ENCODE data around the gene SREK1IP1.

SREK1IP1 gene

GRCh38 chr5:64794053-64794770 lies 25.7 kb upstream of the SREK1IP1 start:
- no peaks in the 10 kb centered on the region for H3K79me2 ChIP-seq (ENCODE audit: low read length)
- H3K4me2 ChIP-seq (ENCODE audit: low read length): no peak overlapping the region
- H3K9ac ChIP-seq (ENCODE audit: low read length): no peak overlapping the region
- no peak for TF ChIP-seq EZH2phosphoT487 (IDR thresholded peaks at IDR 0.05; ENCODE audit: low read depth)
- TF ChIP-seq, protein P1, sequence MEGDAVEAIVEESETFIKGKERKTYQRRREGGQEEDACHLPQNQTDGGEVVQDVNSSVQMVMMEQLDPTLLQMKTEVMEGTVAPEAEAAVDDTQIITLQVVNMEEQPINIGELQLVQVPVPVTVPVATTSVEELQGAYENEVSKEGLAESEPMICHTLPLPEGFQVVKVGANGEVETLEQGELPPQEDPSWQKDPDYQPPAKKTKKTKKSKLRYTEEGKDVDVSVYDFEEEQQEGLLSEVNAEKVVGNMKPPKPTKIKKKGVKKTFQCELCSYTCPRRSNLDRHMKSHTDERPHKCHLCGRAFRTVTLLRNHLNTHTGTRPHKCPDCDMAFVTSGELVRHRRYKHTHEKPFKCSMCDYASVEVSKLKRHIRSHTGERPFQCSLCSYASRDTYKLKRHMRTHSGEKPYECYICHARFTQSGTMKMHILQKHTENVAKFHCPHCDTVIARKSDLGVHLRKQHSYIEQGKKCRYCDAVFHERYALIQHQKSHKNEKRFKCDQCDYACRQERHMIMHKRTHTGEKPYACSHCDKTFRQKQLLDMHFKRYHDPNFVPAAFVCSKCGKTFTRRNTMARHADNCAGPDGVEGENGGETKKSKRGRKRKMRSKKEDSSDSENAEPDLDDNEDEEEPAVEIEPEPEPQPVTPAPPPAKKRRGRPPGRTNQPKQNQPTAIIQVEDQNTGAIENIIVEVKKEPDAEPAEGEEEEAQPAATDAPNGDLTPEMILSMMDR (IDR thresholded peaks at IDR 0.05; ENCODE audit: low read depth, low read length): no peak
- H4K20me1 ChIP-seq (ENCODE audit: insufficient read depth, low read length): no peaks in the 10 kb centered on the region
- H3K4me1 ChIP-seq (ENCODE audit: low read length): no peaks in the 10 kb centered on the region
- no peaks in the 10 kb centered on the region for H3K27me3 ChIP-seq (ENCODE audit: low read depth, low read length)
- no peaks in the 10 kb centered on the region for H3K36me3 ChIP-seq (replicated peaks; ENCODE audit: low read depth, low read length)
- no peak overlapping the region for H2AFZ ChIP-seq (ENCODE audit: low read depth, low read length)
- no peak overlapping the region for H3K27ac ChIP-seq (ENCODE audit: low read length)
- no peaks in the 10 kb centered on the region for H3K9me3 ChIP-seq (ENCODE audit: insufficient read depth, low read length)
- no peak overlapping the region for H3K4me3 ChIP-seq (ENCODE audit: low read length)

DNA sequence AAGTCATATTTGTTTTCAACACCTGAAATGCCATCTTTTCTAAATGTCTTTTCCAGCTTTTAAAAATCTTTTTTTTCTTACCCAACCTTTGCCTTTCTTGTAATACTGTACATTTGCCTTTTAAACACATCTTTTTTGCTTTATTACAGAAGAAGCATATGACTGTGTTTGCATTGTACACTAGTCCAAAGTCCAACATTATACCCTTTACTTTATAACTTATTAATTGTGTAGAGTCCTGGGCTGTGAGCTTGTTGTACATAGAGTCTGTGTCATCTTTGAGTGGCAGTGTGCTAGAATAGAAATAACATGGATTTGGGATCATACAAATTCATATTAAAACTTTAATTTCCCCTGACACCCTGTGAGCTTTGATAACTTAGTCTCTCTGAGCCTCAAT lies 24.0 kb upstream of the SREK1IP1 start:
- Histone ChIP-seq H3K4me2 (ENCODE audit: low read length) (no peak overlapping the region), H2AFZ (ENCODE audit: low read depth, low read length) (no peak overlapping the region), H3K4me3 (ENCODE audit: low read length) (no peak overlapping the region), H3K9ac (ENCODE audit: low read length) (no peak overlapping the region), H3K36me3 (replicated peaks; ENCODE audit: low read depth, low read length) (no peaks in the 10 kb centered on the region), H3K79me2 (ENCODE audit: low read length) (no peaks in the 10 kb centered on the region), H3K27me3 (ENCODE audit: low read depth, low read length) (no peaks in the 10 kb centered on the region), H3K9me3 (ENCODE audit: insufficient read depth, low read length) (no peaks in the 10 kb centered on the region), H3K4me1 (ENCODE audit: low read length) (no peaks in the 10 kb centered on the region), H3K27ac (ENCODE audit: low read length) (no peak overlapping the region), H4K20me1 (ENCODE audit: insufficient read depth, low read length) (no peaks in the 10 kb centered on the region)
- no peak for TF ChIP-seq EZH2phosphoT487 (IDR thresholded peaks at IDR 0.05; ENCODE audit: low read depth)
- TF ChIP-seq, protein P1 (IDR thresholded peaks at IDR 0.05; ENCODE audit: low read depth, low read length): no peak

DNA sequence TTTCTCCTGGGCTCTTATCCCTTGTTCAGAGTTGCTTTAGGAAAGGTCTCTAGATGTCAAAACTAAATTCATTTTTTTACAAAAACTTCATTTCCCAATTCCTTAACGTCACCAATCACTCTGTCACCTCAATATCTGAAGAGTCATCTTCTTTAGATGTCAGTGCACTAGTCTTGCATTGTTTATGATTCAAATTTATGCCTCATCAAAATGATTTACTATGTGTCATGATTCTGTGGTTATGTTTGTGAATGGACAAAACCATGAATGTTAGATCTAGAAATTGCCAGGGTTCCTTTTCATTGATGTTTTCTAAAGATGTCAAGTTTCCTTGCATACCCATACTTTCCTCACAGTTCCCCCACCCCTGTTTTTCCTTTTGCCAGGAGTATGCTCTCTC lies 21.7 kb upstream of the SREK1IP1 start:
- H3K4me1 ChIP-seq (ENCODE audit: low read length): no peaks in the 10 kb centered on the region
- H3K79me2 ChIP-seq (ENCODE audit: low read length): no peaks in the 10 kb centered on the region
- no peak for TF ChIP-seq EZH2phosphoT487 (IDR thresholded peaks at IDR 0.05; ENCODE audit: low read depth)
- TF ChIP-seq, protein P1 (IDR thresholded peaks at IDR 0.05; ENCODE audit: low read depth, low read length): no peak
- no peaks in the 10 kb centered on the region for H3K36me3 ChIP-seq (replicated peaks; ENCODE audit: low read depth, low read length)
- H2AFZ ChIP-seq (ENCODE audit: low read depth, low read length): no peak overlapping the region
- no peaks in the 10 kb centered on the region for H3K27me3 ChIP-seq (ENCODE audit: low read depth, low read length)
- no peak overlapping the region for H3K4me3 ChIP-seq (ENCODE audit: low read length)
- H4K20me1 ChIP-seq (ENCODE audit: insufficient read depth, low read length): no peaks in the 10 kb centered on the region
- no peak overlapping the region for H3K9ac ChIP-seq (ENCODE audit: low read length)
- H3K9me3 ChIP-seq (ENCODE audit: insufficient read depth, low read length): no peaks in the 10 kb centered on the region
- H3K4me2 ChIP-seq (ENCODE audit: low read length): no peak overlapping the region
- H3K27ac ChIP-seq (ENCODE audit: low read length): no peak overlapping the region

- Histone ChIP-seq H3K27ac (ENCODE audit: low read length) (no peak overlapping the region), H3K79me2 (ENCODE audit: low read length) (no peaks in the 10 kb centered on the region), H3K9me3 (ENCODE audit: insufficient read depth, low read length) (no peaks in the 10 kb centered on the region), H2AFZ (ENCODE audit: low read depth, low read length) (no peak overlapping the region), H3K4me1 (ENCODE audit: low read length) (no peaks in the 10 kb centered on the region), H3K36me3 (replicated peaks; ENCODE audit: low read depth, low read length) (no peaks in the 10 kb centered on the region), H3K9ac (ENCODE audit: low read length) (no peak overlapping the region), H4K20me1 (ENCODE audit: insufficient read depth, low read length) (no peaks in the 10 kb centered on the region), H3K4me2 (ENCODE audit: low read length) (no peak overlapping the region), H3K4me3 (ENCODE audit: low read length) (no peak overlapping the region), H3K27me3 (ENCODE audit: low read depth, low read length) (no peaks in the 10 kb centered on the region)
- TF ChIP-seq, protein P1 (IDR thresholded peaks at IDR 0.05; ENCODE audit: low read depth, low read length): no peak
- TF ChIP-seq EZH2phosphoT487 (IDR thresholded peaks at IDR 0.05; ENCODE audit: low read depth): no peak
These were observed 21.0 kb upstream of the SREK1IP1 start for GRCh38 chr5:64789457-64789856.
